Lower leg skin (tissue), 4 donors: Measurements from ENCODE around the gene RPUSD1. TPM values are rescaled to one million over a fixed set of nuclear protein-coding genes. Genes with fewer than 3 reads are reported as not detected.
"Not testable (repeated sequence)": the region's sequence is repeated elsewhere in the genome, so short reads cannot be mapped to it uniquely, and the experiment has no call there.

Source experiments
- DNase-seq, 2 donors: peaks; one replicate each; pipeline ENCODE4 v3.0.0-alpha.2; 2019; ENCODE audit warnings: low spot score in 2 of 2
- H3K4me3 ChIP-seq: fragments of 200-600 bp; sonication (generic); 2 replicates; pipeline ENCODE4 v1.5.1; 2017; ENCODE audit warnings: mild to moderate bottlenecking, low read depth; ENCODE audit not compliant: poor library complexity, severe bottlenecking
- CTCF ChIP-seq, 3 donors: fragments of 450-650 bp; IDR thresholded peaks; one replicate each; pipeline ENCODE4 v1.5.1; 2016; ENCODE audit warnings: antibody characterized with exemption in 3 of 3, mild to moderate bottlenecking in 3 of 3, moderate library complexity in 2 of 3
- POLR2A ChIP-seq, 2 donors: fragments of 450-650 bp; IDR thresholded peaks; one replicate each; pipeline ENCODE4 v1.6.1; 2016 to 2017; ENCODE audit warnings: antibody characterized with exemption in 2 of 2, mild to moderate bottlenecking in 1 of 2, moderate library complexity in 1 of 2
- WGBS, 2 donors: methylation state at CpG; one replicate each; pipeline ENCODE4 v1.1.5; 2018; 5-methylcytosine and 5-hydroxymethylcytosine counted together
- intact Hi-C: fragments of 100-400 bp; cut with DNase I; formaldehyde crosslinking; loops from one replicate; pipeline ENCODE4 v1.15.0; 2023; ENCODE audit warnings: low total_unique reads
- total RNA-seq, 4 donors: library from RNA; depleted of rRNA; stranded (reverse); fragments of >200 nt; gene quantifications; one replicate each; pipeline ENCODE4 v1.1.0, GENCODE V29; 2016

RPUSD1 gene
- total RNA-seq, 4 donors from 2014 or later = 20.2 to 27.9 (median 25.5) TPM

DNA sequence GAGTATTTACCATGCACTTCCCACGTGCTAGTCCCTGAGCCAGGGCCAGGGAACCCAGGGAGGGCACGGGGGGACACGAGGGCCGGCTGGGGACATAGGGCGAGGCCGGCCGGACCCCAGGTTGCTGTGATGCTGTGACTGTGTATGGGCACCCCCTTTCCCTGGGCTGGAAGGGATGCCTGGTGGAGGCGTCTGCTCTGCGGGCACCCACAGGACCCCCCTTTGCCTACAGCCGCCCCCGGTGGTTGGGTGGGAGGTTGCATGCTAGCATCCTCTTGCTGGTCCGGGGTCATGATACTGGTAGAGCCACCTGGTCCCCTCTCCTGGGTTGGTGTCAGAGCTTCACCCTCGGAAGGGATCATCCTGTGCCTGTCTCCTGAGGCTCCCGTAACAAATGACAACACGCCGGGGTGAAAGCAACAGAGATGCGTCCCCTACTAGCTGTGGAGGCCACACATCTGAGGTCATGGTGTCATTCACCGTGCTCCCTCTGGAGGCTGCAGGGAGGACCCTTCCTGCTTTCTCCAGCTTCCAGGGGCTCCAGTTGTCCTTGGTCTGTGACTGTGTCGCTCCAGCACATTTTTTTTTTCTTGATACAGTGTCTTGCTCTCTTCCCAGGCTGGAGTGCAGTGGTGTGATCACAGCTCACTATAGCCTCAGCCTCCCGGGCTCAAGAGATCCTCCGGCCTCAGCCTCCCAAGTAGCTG is 44.2 kb downstream of the RPUSD1 start:
- no peak overlapping the region for H3K4me3 ChIP-seq
- intact Hi-C loops = no loop called here
- 83 to 86% methylated on average over 19 to 21 of the region's 21 CpGs for WGBS, 2 donors
- no peak for DNase-seq
- TF ChIP-seq CTCF (IDR thresholded peaks at IDR 0.05) (no peak), POLR2A (IDR thresholded peaks at IDR 0.05) (no peak)

- intact Hi-C loops, DNase-seq, H3K4me3 ChIP-seq: not testable (repeated sequence)
- WGBS, 2 donors = 81 to 83% methylated on average over 14 of the region's 14 CpGs
These were observed 45.3 kb downstream of the RPUSD1 start for GRCh38 chr16:742894-743293.

- 91 to 96% methylated on average over 8 to 15 of the region's 15 CpGs for whole genome bisulfite sequencing, 2 donors
- TF ChIP-seq CTCF (IDR thresholded peaks at IDR 0.05) (no peak), POLR2A (IDR thresholded peaks at IDR 0.05) (no peak)
- intact Hi-C loops = no loop called here
These were observed 46.1 kb downstream of the RPUSD1 start for GRCh38 chr16:741986-742629.

GRCh38 chr16:740764-741505 is 47.2 kb downstream of the RPUSD1 start, which contains the start of gene CIAO3:
Gene CIAO3, minus strand, starts transcription at chr16:740997. Its CDS starts 12 bp downstream, at chr16:740985.
- peak in 1 of 3 donors; percentile 74 for TF ChIP-seq CTCF (IDR thresholded peaks at IDR 0.05)
- TF ChIP-seq POLR2A (IDR thresholded peaks at IDR 0.05) = peak in 1 of 2 donors; percentile 13
- intact Hi-C loops = no loop called here
- peak within 1 kb of the TSS; percentile 74 for H3K4me3 ChIP-seq
- whole genome bisulfite sequencing, 2 donors = 0 to 1% methylated on average over 52 to 65 of the region's 79 CpGs
- peak; percentile 68 to 97 for DNase-seq

More at GRCh38 chr16:741986-742629, 46.1 kb downstream of the RPUSD1 start:
- H3K4me3 ChIP-seq = no peak overlapping the region
- no peak for DNase-seq

- DNase-seq = no peak
- H3K4me3 ChIP-seq = peak overlapping the region; percentile 74
- intact Hi-C loops = no loop called here
- 1% methylated on average over 18 of the region's 22 CpGs; no CpG with 5 or more reads in 1 of the 2 donors for WGBS, 2 donors
- TF ChIP-seq POLR2A (IDR thresholded peaks at IDR 0.05) = no peak
- TF ChIP-seq CTCF (IDR thresholded peaks at IDR 0.05) = no peak
These were observed 47.8 kb downstream of the RPUSD1 start for GRCh38 chr16:740459-740763.
